NCI-H1417 treated with DMSO at 0.1 percent for 48 hours (cell line): ENCODE data around the gene UGT2B17.
"Not testable (repeated sequence)": the region's sequence is repeated elsewhere in the genome, so short reads cannot be mapped to it uniquely, and the experiment has no call there.

Source experiments
- DNase-seq: peaks from one replicate; lab custom pipeline; 2025; lab: John Stamatoyannopoulos, UW

Gene UGT2B17

GRCh38 chr4:68569036-68569435, 7.1 kb downstream of the UGT2B17 start:
- not testable (repeated sequence) for DNase-seq

DNA sequence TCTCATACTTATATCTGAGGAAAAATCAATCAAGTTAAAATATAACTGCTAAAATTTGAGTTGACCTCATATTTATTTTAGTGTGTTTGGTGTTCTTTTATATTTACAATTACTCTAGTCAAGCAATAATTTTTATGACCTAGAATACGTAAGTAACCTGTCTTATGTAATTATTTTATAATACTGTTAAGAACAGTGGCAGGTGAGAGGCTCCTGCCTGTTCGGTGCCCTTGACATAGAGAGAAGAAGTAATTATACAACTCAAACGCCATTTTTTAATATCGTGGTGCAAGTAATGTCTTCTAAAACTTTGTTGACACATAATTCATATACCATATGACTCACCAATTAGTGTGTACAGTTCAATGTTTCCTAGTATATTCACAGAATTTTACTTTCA, 7.6 kb downstream of the UGT2B17 start:
- DNase-seq, result not testable (repeated sequence)

- DNase-seq, result not testable (repeated sequence)
Measured at GRCh38 chr4:68566364-68566763, 9.8 kb downstream of the UGT2B17 start.

DNA sequence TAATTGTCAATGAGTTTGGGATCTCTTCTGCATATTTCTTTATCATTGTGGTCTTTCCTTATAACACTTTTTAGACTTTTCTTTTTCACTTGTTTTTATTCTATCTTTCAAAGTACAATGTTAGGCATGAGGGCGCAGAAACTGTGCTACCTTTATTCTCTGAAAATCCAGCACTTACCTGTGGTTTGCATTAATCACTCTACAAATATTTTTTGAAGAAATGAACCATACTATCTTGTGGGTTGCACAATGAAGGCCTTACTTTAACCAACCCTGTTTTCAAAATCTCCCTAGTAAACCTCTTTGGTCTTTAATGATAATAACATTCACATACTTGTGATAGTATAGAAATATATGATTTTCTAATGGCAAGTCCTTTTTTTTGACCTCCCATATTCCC, 11.0 kb downstream of the UGT2B17 start:
- DNase-seq, result not testable (repeated sequence)

DNA sequence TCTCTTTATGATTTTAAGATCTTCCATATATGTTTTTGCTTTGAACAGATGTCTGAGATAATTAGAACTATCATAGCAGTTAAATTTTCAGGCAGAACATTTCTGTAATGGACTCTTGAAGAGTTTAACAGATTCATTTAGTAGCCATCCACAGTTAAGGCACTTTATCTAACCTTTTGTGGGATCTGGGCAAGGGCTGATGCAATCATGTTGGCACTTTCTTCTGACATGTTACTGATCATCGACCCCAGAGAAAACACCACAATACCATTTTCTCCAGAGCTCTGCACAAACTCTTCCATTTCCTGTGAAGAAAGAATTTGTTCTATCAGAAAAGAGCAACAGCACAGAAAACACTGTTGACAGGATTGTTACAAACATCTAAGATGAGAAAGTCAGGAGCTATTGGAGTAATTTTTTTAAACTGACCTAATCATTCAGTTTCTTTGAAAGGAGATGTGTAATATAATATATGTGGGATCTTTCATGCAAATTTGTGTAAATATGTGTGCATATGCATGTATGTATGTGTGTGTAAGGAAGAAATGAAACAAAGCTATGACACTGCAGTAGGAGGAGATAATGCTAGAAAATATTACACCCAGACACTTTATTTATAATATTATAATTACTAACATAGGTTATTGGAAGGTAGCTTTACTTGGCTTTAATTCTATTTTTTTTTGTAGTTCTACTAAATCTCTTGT, 15.6 kb downstream of the UGT2B17 start:
- DNase-seq, result not testable (repeated sequence)

DNA sequence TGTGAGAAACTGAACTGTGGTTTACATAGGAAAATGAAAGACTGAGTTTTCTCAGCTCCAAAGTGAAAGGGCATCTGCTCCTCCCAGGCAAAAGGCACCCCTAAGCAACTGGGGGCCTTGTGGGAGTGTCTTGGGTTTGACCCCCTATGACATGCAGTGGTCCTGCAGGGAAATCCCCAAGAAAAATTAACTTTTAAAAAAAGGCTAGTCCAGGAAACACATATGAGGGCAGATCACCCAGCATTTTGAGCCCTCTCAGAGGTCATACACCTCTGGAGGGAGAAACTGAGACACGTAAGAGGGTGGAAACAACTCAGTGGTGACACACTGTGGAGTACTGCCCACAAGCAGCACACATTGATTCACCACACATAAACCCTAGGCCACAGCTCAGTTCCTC, 22.3 kb downstream of the UGT2B17 start:
- DNase-seq, result not testable (repeated sequence)

DNA sequence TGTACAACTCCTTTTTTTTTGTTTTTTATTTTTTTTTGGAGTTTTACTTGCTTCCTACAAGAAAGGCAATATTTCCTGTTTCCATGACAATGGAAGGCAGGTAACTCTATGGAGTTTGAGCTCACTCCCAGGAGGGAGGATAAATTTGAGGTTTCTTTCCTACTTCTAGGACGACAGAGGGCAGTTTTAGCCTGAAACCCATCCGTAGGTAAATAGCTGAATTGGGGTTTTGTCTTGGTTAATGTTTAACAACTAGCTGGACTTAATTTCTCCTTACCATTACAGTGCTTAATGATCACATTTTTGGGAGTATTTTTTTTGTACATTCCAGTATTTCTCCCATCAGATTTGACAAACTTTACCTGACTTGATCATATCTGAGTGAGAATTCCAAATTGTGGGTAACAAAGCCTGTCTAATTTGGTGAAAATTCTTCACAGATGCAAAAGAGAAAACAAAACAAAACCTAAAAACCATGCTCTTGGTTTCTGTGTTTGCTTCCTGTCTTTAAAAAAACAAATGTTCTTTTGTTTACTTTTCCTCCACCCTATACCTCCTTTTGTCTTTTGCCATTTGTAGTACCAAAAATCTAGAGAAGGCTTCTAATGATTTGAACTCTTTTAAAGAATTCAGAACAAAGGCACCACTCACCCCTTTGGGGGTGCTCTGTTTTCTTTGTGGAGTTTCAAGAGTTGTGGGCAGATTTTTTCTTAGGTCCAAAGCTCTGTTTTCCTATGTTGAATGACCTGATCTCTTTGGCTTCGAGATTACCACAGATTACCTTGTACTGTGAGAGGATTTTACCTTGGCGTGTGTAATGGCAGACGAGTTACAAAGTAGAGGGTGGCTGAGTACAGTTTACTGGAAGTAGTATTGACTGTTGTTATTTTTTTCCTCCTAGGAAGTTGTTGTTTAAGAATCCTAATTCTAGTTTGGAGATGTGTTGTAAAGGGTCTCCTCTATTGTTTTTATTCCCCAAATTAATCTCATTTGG, 23.0 kb downstream of the UGT2B17 start:
- not testable (repeated sequence) for DNase-seq

- not testable (repeated sequence) for DNase-seq
Measured at GRCh38 chr4:68542742-68543141, 33.4 kb downstream of the UGT2B17 start.

- DNase-seq, result no peak
Measured at GRCh38 chr4:68536375-68536774, 39.7 kb downstream of the UGT2B17 start.

DNA sequence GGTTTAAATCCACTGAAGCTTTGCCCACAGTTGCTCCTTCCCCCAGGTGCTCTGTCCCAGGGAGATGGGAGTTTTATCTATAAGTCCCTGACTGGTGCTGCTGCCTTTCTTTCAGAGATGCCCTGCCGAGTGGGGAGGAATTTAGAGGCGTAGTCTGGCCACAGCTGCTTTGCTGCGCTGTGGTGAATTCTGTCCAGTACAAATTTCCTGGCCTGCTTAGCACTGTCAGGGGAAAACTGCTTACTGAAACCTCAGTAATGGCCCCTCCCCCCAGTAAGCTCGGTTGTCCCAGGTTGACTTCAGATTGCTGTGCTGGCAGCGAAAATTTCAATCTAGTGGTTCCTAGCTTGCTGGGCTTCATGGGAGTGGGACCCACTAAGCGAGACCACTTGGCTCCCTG, 40.1 kb downstream of the UGT2B17 start:
- DNase-seq, result no peak

DNA sequence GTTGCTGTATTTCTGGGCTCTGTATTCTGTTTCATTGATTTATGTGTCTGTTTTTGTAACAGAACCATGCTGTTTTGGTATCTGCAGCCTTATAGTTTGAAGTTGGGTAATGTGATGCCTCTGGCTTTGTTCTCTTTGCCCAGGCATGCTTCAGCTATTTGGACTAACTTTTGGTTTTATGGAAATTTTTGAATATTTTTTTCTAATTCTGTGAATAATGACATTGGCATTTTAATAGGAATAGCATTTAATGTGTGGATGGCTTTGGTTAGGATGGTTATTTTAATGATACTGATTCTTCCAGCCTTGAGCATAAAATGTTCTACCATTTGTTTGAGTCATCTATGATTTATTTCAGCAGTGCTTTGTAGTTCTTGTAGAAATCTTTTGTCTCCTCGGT, 53.9 kb downstream of the UGT2B17 start:
- not testable (repeated sequence) for DNase-seq

DNA sequence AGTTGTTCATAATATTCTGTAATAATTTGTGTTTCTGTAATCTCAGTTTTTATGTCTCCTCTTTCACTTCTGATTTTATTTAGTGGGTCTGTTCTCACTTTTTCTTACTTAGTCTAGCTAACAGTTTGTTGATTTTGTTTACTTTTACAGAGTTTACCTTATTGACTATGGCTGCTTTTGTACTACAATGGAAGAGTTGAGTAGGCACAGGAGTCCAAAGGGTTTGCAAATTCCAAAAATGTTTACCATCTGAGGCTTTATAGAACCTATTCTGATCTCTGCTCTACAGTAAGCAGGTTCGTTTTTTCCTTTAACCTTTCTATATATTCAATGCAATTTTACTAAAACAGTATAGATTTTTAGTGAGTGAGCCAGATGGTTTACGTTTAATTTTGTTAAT, 55.1 kb downstream of the UGT2B17 start:
- DNase-seq, result no peak

GRCh38 chr4:68518889-68519288, 57.2 kb downstream of the UGT2B17 start:
- no peak for DNase-seq

- not testable (repeated sequence) for DNase-seq
Measured at GRCh38 chr4:68505452-68505851, 70.7 kb downstream of the UGT2B17 start.

- not testable (repeated sequence) for DNase-seq
Measured at GRCh38 chr4:68504836-68505235, 71.3 kb downstream of the UGT2B17 start.

GRCh38 chr4:68503462-68503861, 72.7 kb downstream of the UGT2B17 start:
- not testable (repeated sequence) for DNase-seq

GRCh38 chr4:68499021-68499420, 77.1 kb downstream of the UGT2B17 start:
- DNase-seq, result no peak

DNA sequence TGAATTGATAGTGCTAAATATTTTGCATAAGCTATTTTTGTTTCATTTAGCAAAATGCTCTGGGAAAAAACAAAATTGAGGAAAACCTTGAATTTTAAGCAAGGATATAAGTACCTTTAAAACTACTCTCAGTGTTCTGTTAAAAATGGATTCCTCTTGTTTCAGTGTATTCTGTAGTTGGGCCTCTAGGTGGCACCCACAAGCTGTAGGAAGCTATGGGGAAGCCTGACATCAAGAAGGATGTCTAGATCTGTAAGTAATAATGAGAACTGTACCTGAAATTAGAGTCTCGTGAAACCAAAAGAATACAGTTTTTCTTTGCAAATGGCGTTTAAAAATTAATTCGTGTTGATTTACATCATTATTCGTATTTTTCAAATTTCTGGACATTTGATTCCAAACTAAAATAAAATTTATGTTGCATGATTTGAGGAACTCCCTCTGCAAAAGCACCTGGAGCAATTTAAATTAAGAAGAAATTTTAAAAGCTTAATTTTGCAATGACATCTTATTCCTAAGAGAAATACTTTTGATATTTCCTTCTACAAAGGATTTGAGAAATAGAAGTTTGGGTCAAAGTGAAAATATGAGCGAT, 77.6 kb downstream of the UGT2B17 start:
- DNase-seq, result peak; percentile 23

DNA sequence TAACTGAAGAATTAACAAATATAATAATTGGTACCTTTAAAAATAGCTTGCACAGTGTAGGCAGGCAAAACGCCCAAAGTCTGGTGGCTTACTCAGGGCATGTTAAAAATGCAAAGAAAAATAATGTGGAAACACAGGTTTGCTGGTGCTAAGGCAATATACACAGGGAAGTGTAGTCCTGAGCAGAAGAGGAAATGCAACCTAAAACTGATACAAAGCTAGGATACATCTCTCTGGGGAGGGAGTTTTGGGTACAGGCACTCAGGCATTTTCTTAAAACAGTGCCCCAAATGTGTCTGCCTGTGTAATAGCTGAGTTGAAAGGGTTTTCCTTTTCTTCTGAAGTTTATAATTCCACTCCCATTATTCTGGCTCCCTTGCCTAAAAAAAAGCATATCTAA, 81.4 kb downstream of the UGT2B17 start:
- DNase-seq, result no peak

GRCh38 chr4:68490826-68491457, 85.2 kb downstream of the UGT2B17 start:
- no peak for DNase-seq

GRCh38 chr4:68489338-68489737, 86.8 kb downstream of the UGT2B17 start:
- no peak for DNase-seq
